Stimulated activated CD4-positive, alpha-beta T cell treated with anti-CD3 and anti-CD28 coated beads, Interleukin-1b, Interleukin-23, amount 100 ng/mL, for 24 hours (primary cell): ENCODE results near the gene PITPNM3.

ENCODE experiments used
- DNase-seq, 4 experiments: peaks; one replicate each; pipeline ENCODE4 v3.0.0-alpha.2; 2020; ENCODE audit warnings: low read depth in 4 of 4, low spot score in 1 of 4

Gene PITPNM3

GRCh38 chr17:6526362-6527152 is 29.8 kb downstream of the PITPNM3 start:
- DNase-seq = no peak

- no peak for DNase-seq
Observed at GRCh38 chr17:6525731-6526130, 30.6 kb downstream of the PITPNM3 start.

- DNase-seq = no peak
Observed at GRCh38 chr17:6525141-6525540, 31.2 kb downstream of the PITPNM3 start.

GRCh38 chr17:6524520-6524919 is 31.8 kb downstream of the PITPNM3 start:
- DNase-seq = no peak

GRCh38 chr17:6523809-6524355 is 32.5 kb downstream of the PITPNM3 start:
- DNase-seq = no peak

GRCh38 chr17:6523330-6523729 is 33.0 kb downstream of the PITPNM3 start:
- no peak for DNase-seq

GRCh38 chr17:6521586-6521985 is 34.8 kb downstream of the PITPNM3 start:
- no peak for DNase-seq

GRCh38 chr17:6517062-6517461 is 39.3 kb downstream of the PITPNM3 start:
- DNase-seq = no peak

GRCh38 chr17:6514371-6514770 is 42.0 kb downstream of the PITPNM3 start:
- DNase-seq = no peak

- no peak for DNase-seq
Observed at GRCh38 chr17:6512552-6512951, 43.8 kb downstream of the PITPNM3 start.

GRCh38 chr17:6510321-6510977 is 45.9 kb downstream of the PITPNM3 start:
- DNase-seq = no peak

GRCh38 chr17:6509921-6510320 is 46.4 kb downstream of the PITPNM3 start:
- DNase-seq = no peak

- no peak for DNase-seq
Observed at GRCh38 chr17:6509031-6509771, 47.2 kb downstream of the PITPNM3 start.

- DNase-seq = no peak
Observed at GRCh38 chr17:6508519-6509030, 47.8 kb downstream of the PITPNM3 start.

- DNase-seq = no peak
Observed at GRCh38 chr17:6508016-6508415, 48.3 kb downstream of the PITPNM3 start.

GRCh38 chr17:6507535-6507934 is 48.8 kb downstream of the PITPNM3 start:
- no peak for DNase-seq

GRCh38 chr17:6506679-6507231 is 49.6 kb downstream of the PITPNM3 start:
- no peak for DNase-seq

GRCh38 chr17:6505425-6506142 is 50.8 kb downstream of the PITPNM3 start:
- no peak for DNase-seq

- DNase-seq = no peak
Observed at GRCh38 chr17:6503641-6504195, 52.6 kb downstream of the PITPNM3 start.

GRCh38 chr17:6502871-6503509 is 53.4 kb downstream of the PITPNM3 start:
- DNase-seq = no peak
